Endothelial cell of umbilical vein (primary cell): ENCODE measurements around the gene PPP1R7. TPM values are rescaled to one million over a fixed set of nuclear protein-coding genes. Genes with fewer than 3 reads are reported as not detected.

Source experiments
- BruUV-seq: library from RNA; stranded (reverse); fragments of 400-500 nt; replicated peaks from 2 replicates; lab custom pipeline; 2021; lab: Mats Ljungman, UMichigan
- CTCF ChIA-PET: fragments of 300-600, 350-600 bp; sonication (Branson Sonifier 250); formaldehyde crosslinking; loops from one replicate; lab custom pipeline; 2021; ENCODE audit warnings: antibody characterized with exemption, inconsistent platforms; lab: Charles Lee
- POLR2A ChIA-PET: fragments of 300-600, 350-600 bp; sonication (Branson Sonifier 250); formaldehyde crosslinking; loops from one replicate; lab custom pipeline; 2021; ENCODE audit warnings: antibody characterized with exemption, inconsistent platforms; lab: Charles Lee
- DNase-seq: peaks from one replicate; pipeline ENCODE4 v3.0.0-alpha.2; 2011; ENCODE audit warnings: low read depth, low spot score
- FAIRE-seq: peaks from 2 replicates; lab custom pipeline; 2011; peaks lifted over from hg19 to GRCh38; lab: Jason Lieb, UNC
- H2AFZ ChIP-seq: 2 replicates; pipeline ENCODE4 v1.6.0; 2012; ENCODE audit warnings: low read depth, low read length, control low read depth, inconsistent platforms
- H3K27ac ChIP-seq: 2 replicates; pipeline ENCODE4 v1.5.1; 2011; ENCODE audit warnings: low read depth, mild to moderate bottlenecking, control low read depth, low read length, moderate library complexity; ENCODE audit not compliant: insufficient read depth
- H3K27me3 ChIP-seq, 2 experiments: 2 replicates each; pipeline versions ENCODE4 v1.6.0 to v1.6.1; 2011; ENCODE audit warnings: low read length in 2 of 2, mixed read lengths in 1 of 2; ENCODE audit not compliant: control insufficient read depth in 2 of 2, insufficient read depth in 2 of 2
- H3K36me3 ChIP-seq, 2 experiments: 2 replicates in 1 of 2; 3 replicates in 1 of 2; pipeline ENCODE4 v1.5.1; 2011; ENCODE audit warnings: low read length in 2 of 2, mild to moderate bottlenecking in 1 of 2, moderate library complexity in 1 of 2; ENCODE audit not compliant: control insufficient read depth in 2 of 2, insufficient read depth in 2 of 2; ENCODE audit errors: extremely low read depth in 1 of 2
- H3K4me1 ChIP-seq: 3 replicates; pipeline ENCODE4 v1.5.1; 2011; ENCODE audit warnings: mild to moderate bottlenecking, low read length; ENCODE audit not compliant: control insufficient read depth, insufficient read depth; ENCODE audit errors: extremely low read depth
- H3K4me2 ChIP-seq: 2 replicates; pipeline ENCODE4 v1.6.1; 2011; ENCODE audit warnings: low read length, control low read depth, mixed read lengths; ENCODE audit not compliant: insufficient read depth
- H3K4me3 ChIP-seq, 3 experiments: fragments of 200-600 bp in 1 of 3; sonication (generic), shearing (Covaris generic) in 1 of 3; replicated peaks in 1 of 3; 2 replicates each; pipeline ENCODE4 v1.5.1; 2011 to 2016; ENCODE audit warnings: control low read depth in 3 of 3, low read length in 3 of 3, mild to moderate bottlenecking in 2 of 3, inconsistent platforms in 1 of 3, low read depth in 1 of 3, moderate library complexity in 1 of 3; ENCODE audit not compliant: insufficient read depth in 1 of 3
- H3K79me2 ChIP-seq: 2 replicates; pipeline ENCODE4 v1.6.0; 2012; ENCODE audit warnings: low read length, inconsistent platforms; ENCODE audit not compliant: control insufficient read depth, insufficient read depth
- H3K9ac ChIP-seq: replicated peaks from 2 replicates; pipeline ENCODE3; 2011; ENCODE audit warnings: low read length, control low read depth; ENCODE audit not compliant: insufficient read depth; ENCODE audit errors: extremely low read depth
- H3K9me1 ChIP-seq: replicated peaks from 3 replicates; pipeline ENCODE4 v1.6.0; 2011; ENCODE audit warnings: mild to moderate bottlenecking, low read length; ENCODE audit not compliant: control insufficient read depth, insufficient read depth; ENCODE audit errors: extremely low read depth
- H3K9me3 ChIP-seq: replicated peaks from 2 replicates; pipeline ENCODE4 v1.5.1; 2012; ENCODE audit warnings: low read length, inconsistent platforms; ENCODE audit not compliant: control insufficient read depth, insufficient read depth
- H4K20me1 ChIP-seq: replicated peaks from 2 replicates; pipeline ENCODE3; 2011; ENCODE audit warnings: mild to moderate bottlenecking, low read length; ENCODE audit not compliant: control insufficient read depth, insufficient read depth; ENCODE audit errors: extremely low read depth
- EZH2 ChIP-seq: IDR thresholded peaks from 2 replicates; pipeline ENCODE4 v1.6.1; 2012; ENCODE audit warnings: borderline replicate concordance, low read depth, mild to moderate bottlenecking, moderate library complexity, low read length, inconsistent platforms; ENCODE audit not compliant: severe bottlenecking
- FOS ChIP-seq: IDR thresholded peaks from 2 replicates; pipeline ENCODE4 v1.6.1; 2011; ENCODE audit warnings: mild to moderate bottlenecking, low read length, moderate library complexity, borderline replicate concordance; ENCODE audit not compliant: insufficient read depth
- GATA2 ChIP-seq: IDR thresholded peaks from 2 replicates; pipeline ENCODE4 v1.7.0; 2011; ENCODE audit warnings: low read depth, mild to moderate bottlenecking, moderate library complexity, mixed read lengths, low read length; ENCODE audit not compliant: insufficient read length, insufficient read depth
- JUN ChIP-seq: IDR thresholded peaks from 2 replicates; pipeline ENCODE4 v1.6.1; 2011; ENCODE audit warnings: borderline replicate concordance, low read depth; ENCODE audit not compliant: insufficient read length, insufficient read depth
- MYC ChIP-seq: IDR thresholded peaks from one replicate; pipeline ENCODE4 v1.6.1; 2011; ENCODE audit warnings: mild to moderate bottlenecking, low read depth, low read length
- POLR2A ChIP-seq: IDR thresholded peaks from 2 replicates; pipeline ENCODE4 v1.6.1; 2012; ENCODE audit warnings: low read depth, mild to moderate bottlenecking, control low read depth, low read length
- POLR2AphosphoS5 ChIP-seq: IDR thresholded peaks from 2 replicates; pipeline ENCODE4 v1.6.1; 2012; ENCODE audit warnings: low read depth, mild to moderate bottlenecking, control low read depth, low read length, moderate library complexity; ENCODE audit not compliant: insufficient read depth
- dilution Hi-C: fragments of 300-500 bp; cut with MboI; formaldehyde crosslinking; loops from one replicate; pipeline ENCODE4 v1.15.0; 2019; ENCODE audit warnings: low sequenced_read_pairs; ENCODE audit not compliant: extremely low pct_ligation_motif_present
- intact Hi-C: fragments of 100-400 bp; cut with micrococcal nuclease; formaldehyde crosslinking; loops from one replicate; pipeline ENCODE4 v1.10.0; 2022
- polyA plus RNA-seq, 4 experiments: library from polyadenylated mRNA; depleted of rRNA in 3 of 4; stranded (reverse) in 3 of 4; unstranded in 1 of 4; fragments of >200 nt; gene quantifications; 2 replicates each; pipeline versions ENCODE4 v1.2.1 to v1.2.3, GENCODE V29; 2011 to 2012; ENCODE audit warnings: missing spikeins in 1 of 4
- total RNA-seq: library from RNA; stranded (reverse); gene quantifications from 2 replicates; pipeline ENCODE4 v1.2.3, GENCODE V29; 2021
- TF ChIP-seq, protein P1 (sequence below), 2 donors: IDR thresholded peaks; 1 replicate in 1 of 2; 2 replicates in 1 of 2; pipeline ENCODE4 v1.5.1; 2011; ENCODE audit warnings: low read length in 2 of 2, mild to moderate bottlenecking in 2 of 2, moderate library complexity in 2 of 2, control low read depth in 1 of 2, inconsistent platforms in 1 of 2, low read depth in 1 of 2; ENCODE audit not compliant: insufficient read depth in 1 of 2; ENCODE audit errors: extremely low read depth in 1 of 2
- TF ChIP-seq, protein P2 (sequence below): IDR thresholded peaks from 2 replicates; pipeline ENCODE4 v1.6.1; 2011; ENCODE audit not compliant: insufficient read depth, insufficient read length

PPP1R7 gene
- total and polyA plus RNA-seq, 2 donors (not counting 3 experiments of a cell fraction or from before 2014, with no cell fraction given) = 30.3 to 60.8 TPM

- intact Hi-C loops (no loop called here), dilution Hi-C loops (no loop called here)
- Histone ChIP-seq H4K20me1 (no peaks in the 10 kb centered on the region), H3K36me3 (peaks cover 0 to 12% of the 10 kb centered on the region in 2 experiments), H3K9me1 (no peaks in the 10 kb centered on the region), H3K4me2 (no peak overlapping the region), H3K27me3 (no peaks in the 10 kb centered on the region), H3K27ac (no peak overlapping the region), H2AFZ (no peak overlapping the region), H3K79me2 (no peaks in the 10 kb centered on the region), H3K9ac (no peak overlapping the region), H3K4me3 (no peak overlapping the region), H3K4me1 (no peaks in the 10 kb centered on the region), H3K9me3 (no peaks in the 10 kb centered on the region)
- CTCF ChIA-PET = interaction anchor here (0.6 to 1.3 kb wide), 3 partner anchors 9 to 79 kb away, joined by 3 to 5 read pairs (median 3); no protein-coding TSS in a partner anchor
- peak; percentile 55 for FAIRE-seq
- POLR2A ChIA-PET = no interaction called here
- DNase-seq = no peak
- TF ChIP-seq MYC = no peak
- no peak for TF ChIP-seq JUN
- no peak for TF ChIP-seq POLR2A
- no peak for TF ChIP-seq EZH2
- TF ChIP-seq GATA2 = no peak
- no peak for TF ChIP-seq POLR2AphosphoS5
- TF ChIP-seq, protein P1, sequence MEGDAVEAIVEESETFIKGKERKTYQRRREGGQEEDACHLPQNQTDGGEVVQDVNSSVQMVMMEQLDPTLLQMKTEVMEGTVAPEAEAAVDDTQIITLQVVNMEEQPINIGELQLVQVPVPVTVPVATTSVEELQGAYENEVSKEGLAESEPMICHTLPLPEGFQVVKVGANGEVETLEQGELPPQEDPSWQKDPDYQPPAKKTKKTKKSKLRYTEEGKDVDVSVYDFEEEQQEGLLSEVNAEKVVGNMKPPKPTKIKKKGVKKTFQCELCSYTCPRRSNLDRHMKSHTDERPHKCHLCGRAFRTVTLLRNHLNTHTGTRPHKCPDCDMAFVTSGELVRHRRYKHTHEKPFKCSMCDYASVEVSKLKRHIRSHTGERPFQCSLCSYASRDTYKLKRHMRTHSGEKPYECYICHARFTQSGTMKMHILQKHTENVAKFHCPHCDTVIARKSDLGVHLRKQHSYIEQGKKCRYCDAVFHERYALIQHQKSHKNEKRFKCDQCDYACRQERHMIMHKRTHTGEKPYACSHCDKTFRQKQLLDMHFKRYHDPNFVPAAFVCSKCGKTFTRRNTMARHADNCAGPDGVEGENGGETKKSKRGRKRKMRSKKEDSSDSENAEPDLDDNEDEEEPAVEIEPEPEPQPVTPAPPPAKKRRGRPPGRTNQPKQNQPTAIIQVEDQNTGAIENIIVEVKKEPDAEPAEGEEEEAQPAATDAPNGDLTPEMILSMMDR (IDR thresholded peaks at IDR 0.05; ENCODE audit: extremely low read depth in 1 of 2, insufficient read depth in 1 of 2, low read depth in 1 of 2, low read length in 2 of 2) = no peak
- TF ChIP-seq, protein P2, sequence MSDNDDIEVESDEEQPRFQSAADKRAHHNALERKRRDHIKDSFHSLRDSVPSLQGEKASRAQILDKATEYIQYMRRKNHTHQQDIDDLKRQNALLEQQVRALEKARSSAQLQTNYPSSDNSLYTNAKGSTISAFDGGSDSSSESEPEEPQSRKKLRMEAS = no peak
- no peak for TF ChIP-seq FOS
- BruUV-seq = no TSS peak
Measured at GRCh38 chr2:241173557-241173956, 23.3 kb downstream of the PPP1R7 start.
